ENCODE data around the gene IDE.
"Not testable (repeated sequence)": the region's sequence is repeated elsewhere in the genome, so short reads cannot be mapped to it uniquely, and the experiment has no call there.

The IDE gene

DNA sequence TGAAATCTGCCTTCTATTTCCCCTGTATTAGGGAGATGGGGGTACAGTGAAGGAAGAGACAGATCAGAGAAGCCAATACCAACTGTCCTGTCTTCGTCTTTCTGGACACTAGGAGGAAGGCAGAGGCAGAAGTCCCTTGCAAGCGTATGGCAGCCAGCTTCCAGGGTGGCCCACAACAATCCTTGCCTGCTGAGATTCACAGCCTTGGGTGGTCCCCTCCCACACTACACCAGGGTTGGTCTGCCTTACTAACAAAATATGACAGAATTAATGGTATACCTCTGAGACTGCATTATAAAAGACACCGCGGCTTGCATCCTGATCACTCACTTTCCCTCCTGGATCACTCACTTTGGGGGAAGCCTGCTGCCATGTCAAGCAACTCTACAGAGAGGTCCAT, 90.4 kb downstream of the IDE start:
- DNase-seq, result no peak

DNA sequence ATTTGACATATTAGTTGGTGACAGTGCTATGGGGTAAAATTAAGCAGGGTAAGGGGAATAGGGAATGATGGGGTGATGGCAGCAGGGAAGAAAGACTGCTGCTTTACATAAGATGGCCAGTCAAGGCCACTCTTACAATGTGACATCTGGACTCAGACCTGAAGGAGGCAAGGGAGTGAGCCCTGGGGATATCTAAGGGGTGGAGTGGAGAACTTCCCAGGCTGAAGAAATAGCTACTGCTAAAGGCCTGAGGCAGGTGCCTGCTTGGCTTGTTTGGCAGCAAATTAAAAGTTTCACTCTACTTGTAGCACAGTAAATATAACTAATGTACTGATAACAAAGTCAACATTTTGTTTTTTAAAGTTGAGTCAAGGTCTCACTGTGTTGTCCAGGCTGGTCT, 93.5 kb downstream of the IDE start:
- DNase-seq, result no peak

DNA sequence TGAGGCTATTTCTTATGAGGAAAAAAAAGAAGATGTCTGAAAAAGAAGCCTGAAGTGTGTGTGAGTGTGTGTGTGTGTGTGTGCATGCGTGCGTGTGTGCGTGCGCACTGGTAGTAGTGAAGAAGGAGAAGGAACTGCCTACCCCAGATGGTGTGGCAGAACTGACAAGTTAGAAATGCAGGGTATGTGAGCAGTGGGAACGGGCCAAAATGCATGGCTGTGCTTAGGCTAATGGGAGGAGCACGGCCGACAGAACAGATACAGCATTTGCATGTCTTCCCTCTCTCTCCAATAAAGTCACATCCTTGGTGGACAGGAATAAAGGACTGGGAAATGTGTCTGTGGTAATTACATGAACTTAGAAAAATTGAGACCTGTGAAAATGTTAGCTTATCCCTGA, 94.3 kb downstream of the IDE start:
- DNase-seq, result no peak

DNA sequence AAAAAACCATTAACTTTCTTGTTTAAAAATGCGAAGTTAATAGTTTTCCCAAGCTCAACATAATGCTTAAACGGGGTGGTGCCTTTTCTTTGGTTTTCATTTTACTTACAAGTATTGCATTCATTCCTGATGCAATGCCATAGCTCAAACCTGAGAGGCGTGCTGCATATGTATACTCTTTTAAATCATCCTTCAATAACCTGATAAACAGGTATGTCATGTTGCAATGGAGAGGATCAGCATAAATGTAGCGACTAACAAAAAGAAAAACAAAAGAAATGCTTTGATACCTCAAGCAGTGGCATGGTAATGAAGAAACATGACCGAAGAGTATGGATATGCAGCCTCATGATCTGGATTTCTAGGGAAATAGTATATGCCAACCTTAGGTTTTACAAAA, 95.4 kb downstream of the IDE start:
- no peak for DNase-seq

DNA sequence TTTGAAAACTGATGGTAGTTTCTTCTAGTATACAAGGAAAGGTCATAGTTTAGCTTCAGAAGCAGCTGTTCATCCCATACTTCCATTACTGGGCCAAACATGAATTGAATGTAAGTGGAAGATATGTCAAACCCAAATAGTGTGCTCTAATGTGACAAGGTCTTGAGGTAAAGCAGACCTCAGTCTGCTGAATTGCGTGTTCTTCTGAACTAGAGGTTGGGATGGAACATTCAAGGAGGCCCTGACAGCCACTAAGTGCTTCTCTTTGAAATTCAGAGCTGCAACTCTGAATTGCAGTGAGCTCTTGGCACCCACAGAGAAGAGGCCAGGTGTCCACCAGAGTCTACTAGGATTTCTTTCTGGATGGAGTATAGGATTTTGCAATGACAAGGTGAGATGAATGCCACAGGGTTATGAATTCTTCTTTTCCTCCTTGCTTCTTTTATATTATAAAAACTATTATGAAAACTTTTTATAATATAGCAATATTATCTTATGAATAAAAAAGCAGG, 98.5 kb downstream of the IDE start:
- DNase-seq, result no peak

DNA sequence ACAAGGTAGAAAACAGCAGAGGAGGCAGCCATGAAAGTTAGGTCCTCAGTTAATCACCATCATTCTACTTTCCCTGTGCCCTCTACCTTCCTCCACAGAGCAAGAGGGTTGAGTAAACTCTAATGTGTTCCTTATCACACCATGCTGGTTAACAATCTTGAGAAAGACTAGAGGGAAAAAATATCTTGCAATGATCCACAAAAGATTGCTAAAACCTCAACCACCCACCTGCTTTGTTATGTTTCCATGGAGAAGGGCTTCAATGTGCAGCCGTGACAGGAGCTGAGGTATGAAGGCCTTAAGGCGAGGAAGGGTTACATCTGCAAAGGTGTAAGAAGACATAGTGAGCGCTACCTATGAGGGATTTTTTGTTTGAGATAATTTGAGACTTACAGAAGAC, 103.9 kb downstream of the IDE start:
- no peak for DNase-seq

DNA sequence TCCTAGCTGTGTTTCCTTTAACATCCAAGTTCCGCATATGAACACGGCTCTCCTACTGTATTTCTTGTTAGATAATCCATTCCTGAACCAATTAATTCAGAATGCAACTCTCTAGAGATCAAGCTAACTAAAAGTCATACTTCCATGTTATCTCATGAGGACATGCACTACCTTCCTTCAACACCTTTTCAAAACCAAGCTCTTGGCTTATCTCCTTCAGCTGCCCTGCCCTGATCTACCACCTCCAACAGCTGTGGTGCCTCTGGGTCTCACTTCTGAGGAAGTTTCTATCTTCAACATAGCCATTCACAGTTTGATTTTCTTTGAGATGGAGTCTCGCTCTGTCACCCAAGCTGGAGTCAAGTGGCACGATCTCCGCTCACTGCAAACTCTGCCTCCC, 109.5 kb downstream of the IDE start:
- no peak for DNase-seq

DNA sequence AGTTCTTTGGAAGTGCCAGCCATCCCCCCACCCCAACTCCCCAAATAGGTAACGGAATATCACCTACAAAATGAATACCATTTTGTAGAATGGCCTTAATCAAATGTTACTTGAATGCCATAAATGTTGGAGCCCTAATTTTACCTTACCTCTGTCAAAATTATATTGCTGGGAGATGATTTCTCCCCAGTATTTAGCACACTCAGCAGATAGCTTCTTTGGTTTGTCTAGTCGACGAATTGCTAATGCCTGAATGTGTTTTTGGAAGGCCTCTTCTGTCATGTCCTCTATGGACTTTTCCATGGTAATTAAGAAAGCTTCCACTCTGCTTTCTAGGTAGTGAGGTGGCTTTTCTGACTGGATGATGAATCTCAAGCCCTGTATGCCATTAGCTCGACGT, 110.3 kb downstream of the IDE start:
- DNase-seq, result no peak

DNA sequence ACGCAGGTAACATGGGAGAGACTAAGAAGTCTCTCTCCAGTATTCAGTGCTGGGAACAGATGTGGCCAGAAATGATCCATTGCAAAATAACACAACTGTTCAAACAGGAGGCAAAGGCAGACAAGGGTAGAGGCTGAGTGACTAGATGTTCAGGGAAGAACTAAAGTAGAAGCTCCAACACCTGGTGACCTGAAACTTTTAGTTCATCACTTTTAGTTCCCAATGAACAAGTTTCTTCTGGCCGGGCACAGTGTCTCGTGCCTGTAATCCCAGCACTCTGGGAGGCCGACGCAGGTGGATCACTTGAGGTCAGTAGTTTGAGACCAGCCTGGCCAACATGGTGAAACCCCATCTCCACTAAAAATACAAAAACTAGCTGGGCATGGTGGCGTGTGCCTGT, 118.9 kb downstream of the IDE start:
- DNase-seq, result not testable (repeated sequence)

DNA sequence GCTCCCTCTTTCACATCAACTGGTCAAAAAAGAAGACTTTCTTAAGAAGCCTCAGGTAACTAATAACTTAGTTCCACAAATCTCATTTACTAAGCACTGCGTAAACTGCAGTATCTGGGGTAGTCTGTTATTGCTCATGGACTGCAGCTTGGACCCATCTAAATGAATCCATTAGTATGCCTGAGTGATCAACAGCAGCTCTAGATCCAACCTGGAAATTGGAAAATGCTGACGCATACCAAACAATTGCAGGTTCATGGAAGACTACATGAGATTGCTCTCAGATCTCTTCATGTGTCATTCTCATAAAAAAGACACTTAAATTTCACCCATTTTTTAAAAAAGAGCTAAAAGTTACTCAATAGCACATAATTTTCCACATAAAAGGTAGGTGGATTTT, 121.6 kb downstream of the IDE start:
- no peak for DNase-seq

DNA sequence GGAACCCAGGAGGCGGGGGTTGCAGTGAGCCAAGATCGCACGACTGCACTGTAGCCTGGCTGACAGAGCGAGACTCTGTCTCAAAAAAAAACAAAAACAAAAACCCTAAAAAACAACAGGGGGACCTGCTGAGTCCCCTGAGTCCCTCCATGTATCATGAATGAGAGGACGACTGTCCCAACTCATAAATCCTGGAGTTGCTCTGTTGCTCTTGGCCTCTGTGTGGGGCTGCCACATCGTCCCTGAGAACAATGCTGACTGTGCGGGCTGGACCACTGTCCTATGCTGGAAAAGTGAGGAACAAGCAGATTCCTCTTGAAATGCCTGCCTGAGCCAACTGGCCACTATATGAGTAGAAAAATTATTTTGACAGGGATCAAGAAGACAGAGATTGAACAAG, 122.5 kb downstream of the IDE start:
- no peak for DNase-seq

DNA sequence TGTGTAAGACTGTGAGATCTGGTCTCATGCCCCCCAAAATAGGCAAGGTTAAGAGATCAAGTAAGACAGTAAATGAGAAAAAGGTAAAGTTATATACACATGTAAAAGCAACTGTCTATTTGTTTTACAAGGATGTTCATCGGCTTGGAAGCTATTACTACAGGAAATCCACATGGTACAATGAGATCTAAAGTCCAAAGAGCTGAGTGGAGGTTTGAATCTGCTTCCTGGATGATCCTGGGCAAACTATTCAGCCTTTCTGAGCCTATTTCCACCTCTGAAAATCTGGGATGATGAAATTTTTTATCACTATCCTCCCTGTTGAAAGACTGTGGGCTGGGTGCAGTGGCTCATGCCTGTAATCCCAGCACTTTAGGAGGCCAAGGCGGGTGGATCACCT, 123.0 kb downstream of the IDE start:
- no peak for DNase-seq

DNA sequence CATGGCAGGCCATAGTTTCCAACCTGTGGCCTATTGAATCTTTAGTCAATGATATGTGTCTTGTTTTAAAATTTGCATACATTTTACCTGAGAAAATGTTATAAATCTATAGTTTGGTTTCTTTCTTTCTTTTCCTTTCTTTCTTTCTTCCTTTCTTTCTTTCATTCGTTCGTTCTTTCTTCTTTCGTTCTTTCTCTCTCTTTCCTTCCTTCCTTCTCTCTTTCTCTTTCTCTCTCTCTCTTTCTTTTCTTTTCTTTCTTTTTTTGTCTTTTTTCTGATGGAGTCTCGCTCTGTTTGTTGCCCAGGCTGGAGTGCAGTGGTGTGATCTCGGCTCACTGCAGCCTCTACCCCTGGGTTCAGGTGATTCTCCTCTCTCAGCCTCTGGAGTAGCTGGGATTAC, 133.3 kb downstream of the IDE start:
- DNase-seq, result no peak

DNA sequence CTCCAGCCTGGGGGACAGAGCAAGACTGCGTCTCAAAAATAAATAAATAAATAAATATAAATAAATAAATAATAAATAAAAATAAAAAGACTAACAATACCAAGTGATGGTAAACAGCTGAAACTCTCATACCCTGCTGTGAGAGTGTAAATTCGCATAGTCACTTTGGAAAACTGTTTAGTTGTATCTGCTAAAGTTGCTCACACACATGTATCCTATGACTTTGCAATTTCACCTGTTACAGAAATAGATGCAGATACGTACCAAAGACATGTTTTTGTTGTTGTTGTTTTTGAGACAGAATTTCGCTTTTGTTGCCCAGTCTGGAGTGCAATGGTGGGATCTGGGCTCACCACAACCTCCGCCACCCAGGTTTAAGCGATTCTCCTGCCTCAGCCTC, 135.7 kb downstream of the IDE start:
- DNase-seq, result no peak

DNA sequence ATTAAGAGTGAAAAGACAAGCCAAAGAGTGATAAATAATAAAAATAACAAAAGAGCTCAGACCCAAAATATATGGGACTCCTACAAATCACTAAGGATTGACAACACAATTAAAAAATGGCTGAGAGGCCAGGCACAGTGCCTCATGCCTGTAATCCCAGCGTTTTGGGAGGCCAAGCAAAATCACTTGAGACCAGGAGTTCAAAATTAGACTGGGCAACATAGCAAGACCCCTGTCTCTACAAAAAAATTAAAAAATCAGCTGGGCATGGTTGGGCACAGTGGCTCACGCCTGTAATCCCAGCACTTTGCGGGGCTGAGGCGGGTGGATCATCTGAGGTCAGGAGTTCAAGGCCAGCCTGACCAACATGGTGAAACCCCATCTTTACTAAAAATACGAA, 137.3 kb downstream of the IDE start:
- DNase-seq, result no peak

DNA sequence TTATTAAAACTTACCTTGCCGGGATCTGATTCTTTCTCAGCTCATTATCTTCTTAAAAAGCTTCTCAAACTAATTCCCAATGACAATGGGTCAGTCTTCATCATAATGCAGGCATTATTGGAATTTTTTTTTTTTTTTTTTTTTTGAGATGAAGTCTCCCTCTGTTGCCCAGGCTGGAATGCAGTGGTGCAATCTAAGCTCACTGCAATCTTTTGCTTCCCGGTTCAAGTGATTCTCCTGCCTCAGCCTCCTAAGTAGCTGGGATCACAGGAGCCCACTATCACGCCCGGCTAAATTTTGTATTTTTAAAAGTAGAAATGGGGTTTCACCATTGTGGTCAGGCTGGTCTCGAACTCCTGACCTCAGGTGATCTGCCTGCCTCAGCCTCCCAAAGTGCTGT, 137.8 kb downstream of the IDE start:
- DNase-seq, result not testable (repeated sequence)

DNA sequence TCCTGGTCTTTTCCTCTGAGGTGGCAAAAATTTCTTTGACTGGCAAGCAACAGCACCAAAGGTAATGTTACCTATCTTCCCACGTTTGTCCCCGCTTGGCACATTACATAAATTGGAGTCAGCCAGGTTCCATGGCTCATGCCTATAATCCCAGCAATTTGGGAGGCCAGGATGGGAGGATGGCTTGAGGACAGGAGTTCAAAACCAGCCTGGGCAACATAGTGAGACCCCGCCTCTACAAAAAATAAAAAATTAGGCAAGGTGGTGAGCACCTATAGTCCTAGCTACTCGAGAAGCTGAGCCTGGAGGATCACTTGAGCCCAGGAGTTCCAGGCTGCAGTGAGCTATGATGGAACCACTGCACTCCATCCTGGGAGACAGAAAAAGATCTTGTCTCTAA, 139.5 kb downstream of the IDE start:
- no peak for DNase-seq

DNA sequence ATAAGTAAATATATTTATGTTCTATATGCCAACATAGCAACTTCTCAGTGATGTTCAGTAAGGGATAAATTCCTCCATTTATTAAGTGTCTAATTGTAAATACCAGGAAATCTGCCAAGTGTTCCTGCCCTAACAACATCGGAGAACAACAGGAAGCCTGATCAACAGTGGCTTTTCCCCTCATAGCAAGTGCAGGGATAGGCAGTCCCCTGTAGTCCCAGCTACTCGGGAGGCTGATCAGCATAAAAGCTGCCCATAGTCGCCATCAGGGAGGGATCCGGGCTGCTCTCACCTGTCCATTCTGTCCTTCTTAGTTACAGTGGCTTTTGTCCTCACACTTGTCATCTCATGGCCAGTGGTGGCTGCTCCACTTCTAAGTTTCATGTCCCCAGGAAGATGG, 141.3 kb downstream of the IDE start:
- DNase-seq, result no peak

DNA sequence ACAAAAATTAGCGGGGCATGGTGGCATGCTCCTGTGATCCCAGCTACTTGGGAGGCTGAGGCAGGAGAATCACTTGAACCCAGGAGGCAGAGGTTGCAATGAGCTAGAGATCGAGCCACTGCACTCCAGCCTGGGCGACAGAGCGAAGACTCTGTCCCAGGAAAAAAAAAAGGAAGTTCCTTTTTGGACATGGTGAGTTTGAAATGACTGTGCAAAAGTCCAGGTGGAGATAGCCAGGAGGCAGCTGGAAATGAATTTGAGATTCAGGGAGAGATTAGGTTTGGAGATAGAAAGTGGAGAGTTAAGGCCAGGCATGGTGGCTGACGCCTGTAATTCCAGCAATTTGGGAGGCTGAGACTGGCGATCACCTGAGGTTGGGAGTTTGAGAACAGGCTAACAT, 143.8 kb downstream of the IDE start:
- no peak for DNase-seq

DNA sequence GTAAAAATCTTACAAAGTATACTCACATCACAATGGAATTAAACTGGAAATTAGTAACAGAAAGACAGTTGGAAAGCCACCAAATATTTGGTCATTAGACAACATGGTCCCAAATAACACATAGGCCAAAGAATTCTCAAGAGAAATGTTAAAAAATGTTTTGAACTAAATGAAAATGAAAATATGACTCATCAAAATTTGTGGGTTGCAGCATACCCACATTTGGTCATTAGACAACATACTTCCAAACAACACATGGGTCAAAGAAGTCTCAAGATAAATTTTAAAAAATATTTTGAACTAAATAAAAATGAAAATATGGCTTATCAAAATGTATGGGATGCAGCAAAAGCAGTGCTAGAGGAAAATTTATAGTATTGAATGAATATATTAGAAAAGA, 152.3 kb downstream of the IDE start:
- no peak for DNase-seq

DNA sequence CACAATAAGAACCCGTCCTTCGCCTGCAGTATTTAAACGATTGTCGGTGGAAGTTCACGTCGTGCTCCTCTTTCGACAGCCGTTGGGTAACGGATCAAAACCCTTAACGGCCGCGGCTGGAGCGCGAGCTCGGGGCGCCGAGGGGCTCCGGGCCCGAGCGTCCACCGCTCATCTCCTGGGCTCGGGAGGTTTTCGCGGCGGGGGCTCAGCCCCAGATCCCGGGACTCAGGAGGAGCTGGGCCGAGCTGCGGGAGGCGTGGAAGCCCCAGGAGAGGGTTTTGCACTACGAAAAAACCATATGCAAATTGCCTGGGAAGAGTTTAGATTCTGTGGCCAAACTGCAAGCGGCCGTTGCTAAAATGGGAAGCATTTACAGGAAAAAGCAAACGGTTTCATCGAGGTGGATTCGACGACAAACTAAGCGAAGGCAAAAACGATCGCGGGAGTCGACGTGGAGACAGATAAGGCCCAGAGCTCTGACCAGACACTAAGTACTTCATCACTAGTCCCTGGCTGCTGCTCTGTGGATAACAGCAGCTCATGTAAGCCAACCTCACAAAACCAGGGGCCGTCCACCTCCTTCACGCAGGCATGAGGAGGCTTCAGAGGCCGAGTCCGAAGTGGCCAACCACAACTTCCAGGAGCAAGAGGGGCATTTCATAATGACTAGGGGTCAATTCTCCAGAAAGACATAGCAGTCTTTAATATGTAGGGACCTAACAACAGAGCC, 153.2 kb downstream of the IDE start:
- no peak for DNase-seq

DNA sequence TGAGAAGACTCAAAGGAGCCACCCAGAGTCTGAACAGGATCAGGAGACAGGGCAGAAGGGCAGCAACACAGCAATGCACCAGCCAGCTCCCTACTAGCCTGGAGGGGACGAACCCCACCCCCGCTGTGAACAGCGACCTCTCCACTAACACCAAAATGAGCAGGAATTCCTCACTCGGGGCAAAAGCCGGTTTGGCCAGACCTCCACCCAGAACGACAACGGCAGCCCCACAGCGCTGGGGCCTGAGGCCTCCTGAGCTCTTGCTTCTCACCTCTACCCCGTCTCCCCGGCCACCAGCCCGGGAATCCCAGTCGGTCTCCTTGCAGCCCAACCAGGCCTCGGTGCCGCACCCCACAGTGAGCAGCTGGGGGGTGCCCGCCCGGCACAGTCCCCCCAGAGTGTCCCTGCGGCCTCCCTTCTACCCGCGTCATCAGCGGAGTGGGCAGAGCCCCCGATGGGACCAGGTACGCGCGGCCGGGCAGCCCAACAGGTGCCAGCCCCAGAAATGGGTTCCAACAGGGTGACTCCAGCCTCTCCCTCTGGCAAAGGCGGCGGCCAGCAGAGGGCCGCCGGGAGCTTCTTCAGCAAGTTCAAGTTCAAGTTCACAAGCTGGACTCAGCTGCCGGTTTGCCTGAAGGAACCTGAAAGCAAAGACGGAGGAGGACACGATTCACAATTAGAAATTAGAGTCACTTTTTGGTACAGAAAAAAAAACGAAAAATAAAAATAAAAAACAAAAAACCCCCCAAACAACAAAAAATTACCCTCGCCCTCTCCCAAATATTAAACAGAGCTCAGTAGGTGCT, 153.9 kb downstream of the IDE start:
- DNase-seq, result no peak

DNA sequence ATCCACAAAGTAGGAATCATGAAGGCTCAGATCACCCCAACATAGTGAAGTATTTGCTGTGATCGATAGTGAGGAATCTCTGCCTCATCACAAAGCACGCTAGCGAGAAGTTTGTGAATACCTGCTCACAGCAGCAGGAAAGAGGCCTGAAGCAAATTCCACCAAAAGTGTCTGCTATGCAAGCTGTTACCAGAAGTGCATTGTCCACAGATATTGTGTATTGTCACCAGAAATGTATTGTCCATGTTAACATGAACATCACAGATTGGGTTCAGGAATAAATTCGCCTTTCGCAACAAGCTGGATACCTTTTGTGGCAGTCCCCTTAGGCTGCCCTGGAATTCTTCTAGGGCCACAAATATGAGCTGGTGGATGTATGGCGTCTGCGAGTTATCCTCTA, 155.0 kb downstream of the IDE start:
- DNase-seq, result no peak

DNA sequence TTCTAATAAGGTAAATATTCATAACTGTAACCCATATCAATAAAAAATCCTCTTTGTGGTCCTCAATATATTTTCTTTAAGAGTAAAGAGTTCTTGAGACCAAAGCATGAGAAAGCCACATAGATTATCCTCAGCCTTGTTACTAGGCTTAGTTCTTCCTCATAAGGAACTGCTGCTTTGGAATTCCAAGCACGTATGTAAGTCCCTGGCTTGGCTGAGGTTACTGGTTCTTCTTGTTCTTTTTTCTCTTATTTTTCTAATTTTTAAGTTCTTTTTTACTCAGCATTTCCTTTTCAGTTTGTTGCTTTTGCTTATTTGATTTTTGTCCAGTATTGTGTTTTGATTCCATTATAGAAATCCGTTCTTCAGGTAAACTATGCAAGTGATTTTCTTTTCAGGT, 155.7 kb downstream of the IDE start:
- DNase-seq, result no peak

DNA sequence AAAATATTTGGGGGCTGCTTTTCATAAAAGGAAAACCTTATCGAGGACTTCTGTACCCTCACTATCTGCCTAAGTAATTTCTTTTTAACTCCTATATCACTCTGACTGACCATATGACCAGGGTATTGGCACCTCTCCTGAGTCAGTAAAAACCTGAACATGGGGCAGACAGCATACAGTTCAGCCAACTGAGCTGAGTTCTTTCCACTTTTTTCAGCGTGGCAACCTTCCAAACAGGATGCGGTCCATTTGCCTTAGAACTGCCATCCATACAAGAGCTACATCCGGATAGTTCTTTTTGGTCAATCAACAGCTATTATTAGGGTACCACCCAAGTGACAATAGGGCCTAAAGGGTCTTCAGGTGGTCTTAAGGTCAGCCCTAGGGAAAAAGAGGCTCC, 160.4 kb downstream of the IDE start:
- no peak for DNase-seq
